LNCAP (cell line): ENCODE data around the gene PHKB.

Experiments used
- TF ChIP-seq, protein P1 (sequence below): fragments of 450-650 bp; IDR thresholded peaks from 2 replicates; pipeline ENCODE4 v1.5.1; 2017; ENCODE audit warnings: mild to moderate bottlenecking

PHKB gene

DNA sequence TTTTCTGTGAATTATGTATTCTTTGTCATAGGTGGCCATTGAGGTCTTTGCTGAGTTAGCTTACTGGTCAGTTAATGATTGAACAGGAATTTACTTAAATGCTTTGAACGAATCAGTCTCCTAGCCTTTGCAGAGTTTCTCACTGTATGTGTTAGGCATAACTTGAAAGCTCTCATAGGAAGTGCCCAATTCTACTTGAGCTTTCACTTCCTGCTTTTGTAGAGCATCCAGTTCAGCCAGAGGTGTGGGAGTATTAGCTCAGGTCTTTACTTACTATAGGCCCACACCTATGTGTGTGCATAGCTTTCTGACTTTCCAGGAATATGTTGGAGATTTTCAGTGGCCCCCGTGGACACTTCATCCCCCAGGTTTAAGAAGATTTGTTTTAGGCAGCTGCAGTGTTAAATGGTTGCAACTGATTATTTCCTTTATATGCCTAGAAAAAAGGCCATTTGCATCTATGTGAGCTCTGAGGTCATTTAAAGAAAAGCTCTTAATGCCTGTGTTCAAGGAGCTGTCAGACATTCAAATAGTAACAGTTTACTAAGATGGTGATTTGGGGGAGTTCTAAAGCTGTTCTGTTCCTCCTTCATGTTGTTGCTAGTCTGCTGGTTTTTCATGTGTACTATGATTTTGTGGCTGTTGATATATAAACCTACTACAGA lies 62.3 kb downstream of the PHKB start:
- TF ChIP-seq, protein P1, sequence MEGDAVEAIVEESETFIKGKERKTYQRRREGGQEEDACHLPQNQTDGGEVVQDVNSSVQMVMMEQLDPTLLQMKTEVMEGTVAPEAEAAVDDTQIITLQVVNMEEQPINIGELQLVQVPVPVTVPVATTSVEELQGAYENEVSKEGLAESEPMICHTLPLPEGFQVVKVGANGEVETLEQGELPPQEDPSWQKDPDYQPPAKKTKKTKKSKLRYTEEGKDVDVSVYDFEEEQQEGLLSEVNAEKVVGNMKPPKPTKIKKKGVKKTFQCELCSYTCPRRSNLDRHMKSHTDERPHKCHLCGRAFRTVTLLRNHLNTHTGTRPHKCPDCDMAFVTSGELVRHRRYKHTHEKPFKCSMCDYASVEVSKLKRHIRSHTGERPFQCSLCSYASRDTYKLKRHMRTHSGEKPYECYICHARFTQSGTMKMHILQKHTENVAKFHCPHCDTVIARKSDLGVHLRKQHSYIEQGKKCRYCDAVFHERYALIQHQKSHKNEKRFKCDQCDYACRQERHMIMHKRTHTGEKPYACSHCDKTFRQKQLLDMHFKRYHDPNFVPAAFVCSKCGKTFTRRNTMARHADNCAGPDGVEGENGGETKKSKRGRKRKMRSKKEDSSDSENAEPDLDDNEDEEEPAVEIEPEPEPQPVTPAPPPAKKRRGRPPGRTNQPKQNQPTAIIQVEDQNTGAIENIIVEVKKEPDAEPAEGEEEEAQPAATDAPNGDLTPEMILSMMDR = no peak

DNA sequence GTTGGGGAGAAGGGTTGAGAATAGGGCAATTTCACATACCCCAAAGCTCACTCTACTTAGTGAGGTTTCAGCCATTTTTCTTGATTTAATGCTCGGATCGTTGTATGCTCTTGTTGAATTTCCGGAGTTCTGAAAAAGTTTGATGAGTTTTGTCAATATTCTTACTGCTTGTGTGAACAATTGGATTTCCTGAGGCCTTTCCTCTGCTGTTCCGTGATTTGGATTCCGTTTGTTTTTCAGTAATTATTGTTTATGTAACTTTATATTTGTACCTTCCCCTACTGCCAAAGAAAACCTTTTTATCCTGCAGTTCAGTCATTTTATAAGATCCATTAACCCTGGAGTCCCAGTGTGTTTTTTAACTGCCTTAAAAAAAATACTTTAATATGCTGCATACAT lies 62.9 kb downstream of the PHKB start:
- TF ChIP-seq, protein P1 = no peak

DNA sequence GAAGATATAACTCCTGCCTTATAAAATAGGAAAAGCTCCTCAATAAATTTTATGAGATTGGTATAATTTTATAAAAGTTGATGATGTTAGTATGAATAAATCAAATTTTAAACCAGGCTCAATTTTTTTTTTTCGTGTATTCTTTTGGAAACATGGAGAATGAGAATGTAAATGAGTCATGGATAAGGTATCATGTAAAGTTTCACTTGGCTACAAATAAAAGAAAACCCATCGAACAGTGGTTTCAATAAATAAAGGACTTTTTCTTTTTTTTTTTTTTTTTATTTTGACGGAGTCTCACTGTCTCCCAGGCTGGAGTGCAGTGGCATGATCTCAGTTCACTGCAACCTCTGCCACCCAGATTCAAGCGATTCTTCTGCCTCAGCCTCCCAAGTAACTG lies 67.3 kb downstream of the PHKB start:
- TF ChIP-seq, protein P1 = no peak

DNA sequence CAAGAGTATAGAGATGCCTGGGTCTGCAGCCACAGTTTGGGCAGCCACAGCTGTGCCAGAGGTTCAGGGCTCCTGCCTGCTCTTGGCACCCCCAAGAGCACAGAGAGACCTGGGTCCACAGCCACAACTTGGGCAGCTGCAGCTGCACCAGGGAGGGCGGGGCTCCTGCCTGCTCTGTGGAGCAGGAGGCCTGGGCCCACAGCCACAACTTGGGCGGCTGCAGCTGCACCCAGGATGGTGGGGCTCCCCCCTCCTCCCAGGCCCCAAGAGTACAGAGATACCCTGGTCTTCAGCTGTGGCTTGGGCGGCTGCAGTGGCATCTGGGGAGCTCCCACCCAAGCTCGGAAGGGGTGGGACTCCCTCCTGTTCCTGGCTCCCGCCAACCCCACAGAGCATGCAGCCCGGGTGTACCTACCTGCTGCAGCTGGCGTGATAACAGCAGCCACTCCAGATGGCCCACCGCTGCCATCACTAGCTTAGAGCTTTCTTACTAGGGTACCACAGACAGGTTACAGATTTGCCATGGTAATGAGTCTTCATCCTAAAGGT lies 72.7 kb downstream of the PHKB start:
- TF ChIP-seq, protein P1 = no peak

DNA sequence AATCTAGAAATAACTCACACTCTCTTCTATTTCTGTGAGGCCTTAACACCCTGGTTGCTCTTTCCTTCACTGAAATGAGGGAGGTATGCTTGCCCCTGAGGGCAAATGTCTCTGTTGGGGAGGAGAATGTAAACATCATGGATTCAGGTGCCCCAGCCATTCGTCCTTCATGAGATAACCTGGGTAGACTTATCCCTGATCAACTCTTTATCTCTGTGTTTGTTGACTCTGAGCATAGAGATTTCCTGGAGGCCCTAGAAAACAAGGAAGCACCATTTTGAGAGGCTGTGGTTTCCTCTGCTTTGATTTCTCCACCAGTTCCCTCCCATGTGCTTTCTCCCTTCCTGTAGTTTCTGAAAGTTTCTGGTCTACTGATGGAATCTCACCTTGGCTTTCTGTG lies 77.3 kb downstream of the PHKB start:
- TF ChIP-seq, protein P1 = no peak

DNA sequence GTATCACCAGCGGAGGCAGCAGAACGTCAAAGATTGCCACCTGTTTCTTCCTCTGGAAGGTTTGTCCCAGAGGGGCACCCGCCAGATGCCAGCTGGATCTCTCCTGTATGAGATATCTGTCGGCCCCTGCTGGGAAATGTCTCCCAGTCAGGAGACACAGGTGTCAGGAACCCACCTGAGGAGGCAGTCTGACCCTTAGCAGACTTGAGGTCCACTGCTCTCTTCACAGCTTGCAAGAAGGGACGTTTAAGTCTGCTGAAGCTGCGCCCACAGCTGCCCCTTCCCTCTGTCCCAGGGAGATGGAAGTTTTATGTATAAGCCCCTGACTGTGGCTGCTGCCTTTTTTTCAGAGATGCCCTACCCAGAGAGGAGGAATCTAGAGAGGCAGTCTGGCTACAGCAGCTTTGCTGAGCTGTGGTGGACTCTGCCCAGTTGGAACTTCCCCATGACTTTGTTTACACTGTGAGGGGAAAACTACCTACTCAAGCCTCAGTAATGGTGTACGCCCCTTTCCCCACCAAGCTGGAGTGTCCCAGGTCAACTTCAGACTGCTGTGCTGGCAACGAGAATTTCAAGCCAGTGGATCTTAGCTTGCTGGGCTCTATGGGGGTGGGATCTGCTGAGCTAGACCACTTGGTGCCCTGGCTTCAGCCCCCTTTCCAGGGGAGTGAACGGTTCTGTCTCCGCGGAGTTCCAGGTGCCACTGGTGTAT lies 92.9 kb downstream of the PHKB start:
- TF ChIP-seq, protein P1 = no peak

DNA sequence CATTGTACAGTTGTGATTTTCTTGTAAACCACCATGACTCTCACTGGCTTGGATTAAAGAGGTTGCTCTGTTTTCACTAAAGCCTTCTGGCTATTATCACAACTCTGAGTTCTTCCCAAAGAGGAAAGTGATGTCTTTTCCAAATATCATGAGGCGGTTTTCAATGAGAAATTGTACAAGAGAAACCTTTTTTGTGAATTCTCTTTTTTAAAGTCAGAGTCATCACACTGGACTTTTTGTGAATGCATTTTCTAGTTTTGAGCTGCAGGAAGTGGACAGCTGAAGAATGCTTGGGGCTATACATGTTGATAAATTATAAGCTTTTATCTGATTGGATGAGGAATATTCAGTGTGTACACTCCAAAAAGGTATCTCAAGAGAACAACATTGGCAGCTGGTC lies 100.2 kb downstream of the PHKB start:
- TF ChIP-seq, protein P1 = no peak
